Uterus (tissue), 4 donors: ENCODE results near the gene XXYLT1. TPM values are rescaled to one million over a fixed set of nuclear protein-coding genes. Genes with fewer than 3 reads are reported as not detected.
"Not testable (repeated sequence)": the region's sequence is repeated elsewhere in the genome, so short reads cannot be mapped to it uniquely, and the experiment has no call there.

ENCODE experiments used
- DNase-seq, 2 donors: peaks; one replicate each; pipeline ENCODE4 v3.0.0-alpha.2; 2019 to 2020
- H3K27ac ChIP-seq, 2 donors: fragments of 200-600 bp; sonication (generic); 1 replicate in 1 of 2; 2 replicates in 1 of 2; pipeline ENCODE4 v1.5.1; 2016 to 2018
- H3K27me3 ChIP-seq, 2 donors: fragments of 200-600 bp; sonication (generic); one replicate each; pipeline ENCODE4 v1.5.1; 2018 to 2019; ENCODE audit warnings: control low read depth in 1 of 2
- H3K36me3 ChIP-seq, 2 donors: fragments of 200-600 bp; sonication (generic); one replicate each; pipeline ENCODE4 v1.5.1; 2019; ENCODE audit warnings: control low read depth in 1 of 2
- H3K4me1 ChIP-seq, 2 donors: fragments of 200-600 bp; sonication (generic); one replicate each; pipeline ENCODE4 v1.5.1; 2018 to 2019; ENCODE audit warnings: control low read depth in 1 of 2
- H3K4me3 ChIP-seq, 2 donors: fragments of 200-600 bp; sonication (generic); 1 replicate in 1 of 2; 2 replicates in 1 of 2; pipeline ENCODE4 v1.5.1; 2018 to 2019; ENCODE audit warnings: mild to moderate bottlenecking in 1 of 2
- H3K9me3 ChIP-seq, 2 donors: fragments of 200-600 bp; sonication (generic); one replicate each; pipeline ENCODE4 v1.5.1; 2019; ENCODE audit warnings: control low read depth in 1 of 2
- CTCF ChIP-seq, 4 experiments: fragments of 200-600 bp in 2 of 4; fragments of 450-650 bp in 2 of 4; sonication (generic) in 2 of 4; IDR thresholded peaks; one replicate each; pipeline ENCODE4 v1.5.1; 2016 to 2019; ENCODE audit warnings: antibody characterized with exemption in 4 of 4, mild to moderate bottlenecking in 2 of 4, moderate library complexity in 1 of 4
- POLR2A ChIP-seq, 2 donors: fragments of 450-650 bp; IDR thresholded peaks; one replicate each; pipeline ENCODE4 v1.6.1; 2016; ENCODE audit warnings: antibody characterized with exemption in 2 of 2, mild to moderate bottlenecking in 1 of 2, moderate library complexity in 1 of 2
- intact Hi-C: fragments of 100-400 bp; cut with DNase I; formaldehyde crosslinking; loops from one replicate; pipeline ENCODE4 v1.15.1; 2023; ENCODE audit warnings: low total_unique reads
- total RNA-seq, 4 donors: library from RNA; depleted of rRNA in 3 of 4; stranded (reverse); fragments of >200 nt in 3 of 4; gene quantifications; one replicate each; pipeline versions ENCODE4 v1.1.0 to v1.2.4, GENCODE V29; 2014 to 2023
- donor health status: DM: yes; HTN: yes; CAD: no.

XXYLT1 gene
- total RNA-seq, 4 donors from 2014 or later = 10.6 to 52.5 (median 23.8) TPM

GRCh38 chr3:195221015-195221853 is 49.7 kb downstream of the XXYLT1 start:
- peak; percentile 34 to 40 for DNase-seq
- H3K9me3 ChIP-seq = no peaks in the 10 kb centered on the region
- no peaks in the 10 kb centered on the region for H3K36me3 ChIP-seq
- intact Hi-C loops = no loop called here
- H3K4me3 ChIP-seq = no peak overlapping the region
- H3K27ac ChIP-seq = peak overlapping the region; percentile 76 to 88
- no peak for TF ChIP-seq CTCF (IDR thresholded peaks at IDR 0.05)
- TF ChIP-seq POLR2A (IDR thresholded peaks at IDR 0.05) = no peak
- H3K4me1 ChIP-seq = peaks cover 8 to 10% of the 10 kb centered on the region in 2 donors
- no peaks in the 10 kb centered on the region for H3K27me3 ChIP-seq

- Histone ChIP-seq H3K27me3 (no peaks in the 10 kb centered on the region), H3K9me3 (no peaks in the 10 kb centered on the region), H3K4me1 (peaks cover 8 to 10% of the 10 kb centered on the region in 2 donors), H3K4me3 (no peak overlapping the region), H3K36me3 (no peaks in the 10 kb centered on the region), H3K27ac (no peak overlapping the region)
- peak; percentile 5 to 8 for DNase-seq
- intact Hi-C loops = no loop called here
- no peak for TF ChIP-seq CTCF (IDR thresholded peaks at IDR 0.05)
- TF ChIP-seq POLR2A (IDR thresholded peaks at IDR 0.05) = no peak
Observed at GRCh38 chr3:195219351-195220230, 51.4 kb downstream of the XXYLT1 start.

GRCh38 chr3:195218331-195218730 is 52.6 kb downstream of the XXYLT1 start:
- H3K27ac ChIP-seq, H3K36me3 ChIP-seq, H3K9me3 ChIP-seq, H3K27me3 ChIP-seq, intact Hi-C loops, DNase-seq, H3K4me3 ChIP-seq, H3K4me1 ChIP-seq: not testable (repeated sequence)

- H3K4me3 ChIP-seq, DNase-seq, H3K27ac ChIP-seq, H3K9me3 ChIP-seq, H3K36me3 ChIP-seq, intact Hi-C loops, H3K4me1 ChIP-seq, H3K27me3 ChIP-seq: not testable (repeated sequence)
Observed at GRCh38 chr3:195215576-195215975, 55.4 kb downstream of the XXYLT1 start.

GRCh38 chr3:195214381-195214780 is 56.6 kb downstream of the XXYLT1 start:
- H3K9me3 ChIP-seq = no peaks in the 10 kb centered on the region
- H3K4me3 ChIP-seq = no peak overlapping the region
- DNase-seq = peak; percentile 7 to 12
- no peaks in the 10 kb centered on the region for H3K36me3 ChIP-seq
- intact Hi-C loops = no loop called here
- H3K4me1 ChIP-seq = peaks cover 5 to 12% of the 10 kb centered on the region in 2 donors
- no peak overlapping the region for H3K27ac ChIP-seq
- no peaks in the 10 kb centered on the region for H3K27me3 ChIP-seq
- TF ChIP-seq CTCF (IDR thresholded peaks at IDR 0.05) (no peak), POLR2A (IDR thresholded peaks at IDR 0.05) (no peak)
